Heart left ventricle (tissue), 16 donors: Measurements from ENCODE around the gene NOL3. TPM values are rescaled to one million over a fixed set of nuclear protein-coding genes. Genes with fewer than 3 reads are reported as not detected.
"Not testable (repeated sequence)": the region's sequence is repeated elsewhere in the genome, so short reads cannot be mapped to it uniquely, and the experiment has no call there.

ENCODE experiments used
- ATAC-seq, 4 donors: fragments of 200-7000 bp; cut with Tn5 transposase; one replicate each; pipeline ENCODE4 v1.9.1; 2020 to 2022; ENCODE audit warnings: moderate library complexity in 4 of 4, mild to moderate bottlenecking in 3 of 4, moderate number of reproducible peaks in 1 of 4
- DNase-seq, 5 donors: peaks; one replicate each; pipeline ENCODE4 v3.0.0-alpha.2; 2020
- H3K27ac ChIP-seq, 12 donors: fragments of 200-600 bp; sonication (generic) in 4 of 12; one replicate each; pipeline versions ENCODE4 v1.5.0 to v1.8.0; 2016 to 2022; ENCODE audit warnings: mild to moderate bottlenecking in 2 of 12
- H3K27me3 ChIP-seq, 9 donors: fragments of 200-600 bp; sonication (generic) in 2 of 9; one replicate each; pipeline versions ENCODE4 v1.5.1 to v1.8.0; 2016 to 2022; ENCODE audit warnings: mild to moderate bottlenecking in 3 of 9
- H3K36me3 ChIP-seq, 9 donors: fragments of 200-600 bp; sonication (generic) in 2 of 9; one replicate each; pipeline versions ENCODE4 v1.5.0 to v1.8.0; 2018 to 2022; ENCODE audit warnings: mild to moderate bottlenecking in 2 of 9
- H3K4me1 ChIP-seq, 12 donors: fragments of 200-600 bp; sonication (generic) in 4 of 12; one replicate each; pipeline versions ENCODE4 v1.5.0 to v1.8.0; 2016 to 2022; ENCODE audit warnings: mild to moderate bottlenecking in 3 of 12
- H3K4me3 ChIP-seq, 12 donors: fragments of 200-600 bp; sonication (generic) in 4 of 12; one replicate each; pipeline versions ENCODE4 v1.5.0 to v1.8.0; 2017 to 2022; ENCODE audit warnings: mild to moderate bottlenecking in 9 of 12, moderate library complexity in 4 of 12
- H3K9me3 ChIP-seq, 12 donors: fragments of 200-600 bp; sonication (generic) in 4 of 12; one replicate each; pipeline versions ENCODE4 v1.5.0 to v1.8.0; 2016 to 2022; ENCODE audit warnings: mild to moderate bottlenecking in 1 of 12
- POLR2A ChIP-seq, 2 donors: fragments of 450-650 bp; IDR thresholded peaks; one replicate each; pipeline ENCODE4 v1.6.1; 2017; ENCODE audit warnings: antibody characterized with exemption in 2 of 2, mild to moderate bottlenecking in 2 of 2, moderate library complexity in 2 of 2
- WGBS, 4 donors: extraction: QIAGEN DNeasy Blood & Tissue Kit in 2 of 4; methylation state at CpG; one replicate each; pipeline versions ENCODE4 v1.1.5 to v1.1.7; 2013 to 2018; 5-methylcytosine and 5-hydroxymethylcytosine counted together
- intact Hi-C, 10 donors: fragments of 100-400 bp; cut with DNase I; formaldehyde crosslinking; loops; one replicate each; pipeline versions ENCODE4 v1.11.1 to v1.14.2; 2022
- long read RNA-seq, 3 donors: library from polyadenylated mRNA; unstranded; transcript quantifications; one replicate each; pipeline ENCODE4 v2.0.0, GENCODE V29; 2020 to 2021
- polyA plus RNA-seq, 2 donors: library from polyadenylated mRNA; stranded (reverse); fragments of 200-250 nt; gene quantifications; one replicate each; pipeline ENCODE4 v1.2.3, GENCODE V29; 2013
- total RNA-seq, 9 donors: library from RNA; depleted of rRNA in 2 of 9; stranded (reverse); fragments of >200 nt in 2 of 9; fragmentation: NEBNext Ultra II Directional in 3 of 9; extraction: Animal tissue kit (Norgen Biotek cat#: 25700) in 3 of 9; gene quantifications; one replicate each; pipeline versions ENCODE4 v1.1.0 to v1.2.4, GENCODE V29; 2016 to 2023
- TF ChIP-seq, protein P1 (sequence below), 12 donors: fragments of 200-600 bp; sonication (generic) in 4 of 12; IDR thresholded peaks; one replicate each; pipeline versions ENCODE4 v1.5.0 to v1.8.0; 2018 to 2022; ENCODE audit warnings: antibody characterized with exemption in 12 of 12, mild to moderate bottlenecking in 5 of 12
- donor health status: ischemic (EF 13 %, LVEDD 7.1; RV severe dilation, severe dysfunction).
- donor health status: healthy with polysubstance abuse.
- donor health status: DM: no; HTN: yes; CAD: no.
- donor health status: DM: no; HTN: no; CAD: no.
- donor health status: ischemic (EF 25% LVEDD 6.9; RV normal size, moderate dysfunction).
- donor health status: ischemic (EF 25% LVEDD 5.7; RV mildly dilated, moderate dysfunction).
- donor health status: healthy.
- donor health status: DM: yes; HTN: yes; CAD: no.
- donor health status: ischemic (EF 35%, LVEDD 5.7; RV mildly dilated, moderate dysfunction).
- donor health status: nonischemic (EF 11% LVEDD 7.7; RV severe dilation, severe dysfunction).
- donor health status: DM: yes; HTN: yes; CAD: no.
- donor health status: PGD.
- donor health status: ischemic (EF 29% LVEDD 5.4; RV normal size, mild dysfunction).
- donor health status: nonischemic (EF 23%, LVEDD 6.1; RV moderate dilation, normal function).

The NOL3 gene
- total RNA-seq (100 to 1,000 TPM in 1 of 9 donors, 10 to 100 TPM in 8; 64.9 to 119 (median 77.4) TPM), polyA plus RNA-seq (100 to 1,000 TPM; 112 to 121 TPM)
- long read RNA-seq, donor 1, transcript NOL3-211 (4 exons, 1,351 nt): major isoform, 6 of 173 reads
- long read RNA-seq, donor 1, partial matches to known transcripts: 143 of 173 reads
- long read RNA-seq, donor 1, other reads (novel, unspliced or antisense): 22 of 173 reads
- long read RNA-seq, donor 2, transcript NOL3-211 (4 exons, 1,351 nt): minor isoform, 18 of 286 reads
- long read RNA-seq, donor 2, transcript NOL3-201 (4 exons, 1,394 nt): major isoform, 20 of 286 reads
- long read RNA-seq, donor 2, partial matches to known transcripts: 203 of 286 reads
- long read RNA-seq, donor 2, other reads (novel, unspliced or antisense): 40 of 286 reads
- long read RNA-seq, donor 3, partial matches to known transcripts: 90 of 100 reads
- long read RNA-seq, donor 3, other reads (novel, unspliced or antisense): 7 of 100 reads

GRCh38 chr16:67170168-67170948 is at the start of gene NOL3:
Gene NOL3 (plus strand): TSS chr16:67170538.
- DNase-seq: peak; percentile 88 to 93 (median 91)
- ATAC-seq: peak; percentile 48 to 77 (median 71)
- TF ChIP-seq POLR2A (IDR thresholded peaks at IDR 0.05): peak in 1 of 2 donors; percentile 16
- TF ChIP-seq, protein P1, sequence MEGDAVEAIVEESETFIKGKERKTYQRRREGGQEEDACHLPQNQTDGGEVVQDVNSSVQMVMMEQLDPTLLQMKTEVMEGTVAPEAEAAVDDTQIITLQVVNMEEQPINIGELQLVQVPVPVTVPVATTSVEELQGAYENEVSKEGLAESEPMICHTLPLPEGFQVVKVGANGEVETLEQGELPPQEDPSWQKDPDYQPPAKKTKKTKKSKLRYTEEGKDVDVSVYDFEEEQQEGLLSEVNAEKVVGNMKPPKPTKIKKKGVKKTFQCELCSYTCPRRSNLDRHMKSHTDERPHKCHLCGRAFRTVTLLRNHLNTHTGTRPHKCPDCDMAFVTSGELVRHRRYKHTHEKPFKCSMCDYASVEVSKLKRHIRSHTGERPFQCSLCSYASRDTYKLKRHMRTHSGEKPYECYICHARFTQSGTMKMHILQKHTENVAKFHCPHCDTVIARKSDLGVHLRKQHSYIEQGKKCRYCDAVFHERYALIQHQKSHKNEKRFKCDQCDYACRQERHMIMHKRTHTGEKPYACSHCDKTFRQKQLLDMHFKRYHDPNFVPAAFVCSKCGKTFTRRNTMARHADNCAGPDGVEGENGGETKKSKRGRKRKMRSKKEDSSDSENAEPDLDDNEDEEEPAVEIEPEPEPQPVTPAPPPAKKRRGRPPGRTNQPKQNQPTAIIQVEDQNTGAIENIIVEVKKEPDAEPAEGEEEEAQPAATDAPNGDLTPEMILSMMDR (IDR thresholded peaks at IDR 0.05): peak in 1 of 12 donors; percentile 1
- Histone ChIP-seq H3K9me3 (no peaks in the 10 kb centered on the region), H3K27me3 (peaks cover 0 to 30% (median 0%) of the 10 kb centered on the region in 9 donors), H3K4me3 (peak within 1 kb of the TSS; percentile 30 to 71 (median 57)), H3K27ac (peak within 1 kb of the TSS; percentile 89 to 98 (median 95)), H3K4me1 (peaks cover 5 to 60% (median 50%) of the 10 kb centered on the region in 12 donors), H3K36me3 (peaks cover 0 to 6% (median 0%) of the 10 kb centered on the region in 9 donors)
- 0 to 1% (median 1%) methylated on average over 26 to 50 of the region's 50 CpGs for WGBS, 4 donors
- intact Hi-C loops: loop anchor here in 3 of 10 donors (5.0 to 10.0 kb wide), 2 partner anchors 56 to 77 kb away; partner anchors contain the start of genes FHOD1 (in 2 of the 3) and SLC9A5 (in 2 of the 3)

GRCh38 chr16:67122799-67123198 is 47.5 kb upstream of the NOL3 start:
- ATAC-seq, intact Hi-C loops, H3K27me3 ChIP-seq, H3K4me1 ChIP-seq, H3K27ac ChIP-seq, H3K9me3 ChIP-seq, H3K4me3 ChIP-seq, DNase-seq: not testable (repeated sequence)
- 95 to 100% (median 98%) methylated on average over 5 of the region's 5 CpGs for WGBS, 4 donors
- H3K36me3 ChIP-seq: peaks cover 0 to 84% (median 61%) of the 10 kb centered on the region in 9 donors

DNA sequence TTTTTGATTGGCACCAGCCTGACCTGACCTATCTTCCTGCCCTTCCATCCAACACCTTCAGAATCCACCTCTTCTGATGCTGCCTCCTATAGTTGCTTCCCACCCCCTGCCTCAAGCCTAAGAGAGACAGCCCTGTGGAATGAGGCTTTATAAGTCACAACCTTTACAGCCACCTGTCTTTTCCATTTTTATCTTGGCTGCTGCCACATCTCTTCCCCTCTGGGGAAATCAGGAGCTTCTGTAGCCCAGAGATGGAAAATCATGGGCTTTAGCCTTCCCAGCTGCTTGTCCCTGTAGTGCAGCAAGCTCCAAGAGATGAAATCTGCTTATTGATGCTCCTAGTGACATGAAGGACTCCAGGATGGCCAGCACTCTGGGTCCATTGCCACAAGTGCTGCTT is 41.9 kb upstream of the NOL3 start:
- Histone ChIP-seq H3K27me3 (no peaks in the 10 kb centered on the region), H3K27ac (no peak overlapping the region), H3K4me3 (no peak overlapping the region), H3K36me3 (peaks cover 0 to 91% (median 67%) of the 10 kb centered on the region in 9 donors), H3K4me1 (peaks cover 0 to 9% (median 0%) of the 10 kb centered on the region in 12 donors), H3K9me3 (no peaks in the 10 kb centered on the region)
- TF ChIP-seq, protein P1 (IDR thresholded peaks at IDR 0.05): no peak
- no peak for TF ChIP-seq POLR2A (IDR thresholded peaks at IDR 0.05)
- intact Hi-C loops: no loop called here
- DNase-seq (no peak), ATAC-seq (no peak)

GRCh38 chr16:67128887-67129286 is 41.5 kb upstream of the NOL3 start:
- H3K27ac ChIP-seq: no peak overlapping the region
- no peaks in the 10 kb centered on the region for H3K9me3 ChIP-seq
- DNase-seq: no peak
- WGBS, 4 donors: 92 to 100% (median 95%) methylated on average over 1 to 3 of the region's 3 CpGs
- H3K36me3 ChIP-seq: peaks cover 0 to 91% (median 66%) of the 10 kb centered on the region in 9 donors
- no peak overlapping the region for H3K4me3 ChIP-seq
- H3K4me1 ChIP-seq: peaks cover 0 to 9% (median 0%) of the 10 kb centered on the region in 12 donors
- ATAC-seq: no peak
- TF ChIP-seq POLR2A (IDR thresholded peaks at IDR 0.05): no peak
- TF ChIP-seq, protein P1 (IDR thresholded peaks at IDR 0.05): no peak
- intact Hi-C loops: no loop called here
- no peaks in the 10 kb centered on the region for H3K27me3 ChIP-seq
